Loucy (cell line): ENCODE measurements around the gene PDCL3.

Source experiments
- EZH2phosphoT487 ChIP-seq: fragments of 200-600 bp; IDR thresholded peaks from 2 replicates; pipeline ENCODE4 v1.6.1; 2018; ENCODE audit warnings: antibody characterized with exemption, mild to moderate bottlenecking, moderate library complexity, borderline replicate concordance
- TF ChIP-seq, protein P1 (sequence below): fragments of 200-600 bp; sonication (generic); conservative IDR thresholded peaks from 2 replicates; pipeline ENCODE4 v1.5.1; 2014; ENCODE audit warnings: mild to moderate bottlenecking, antibody characterized with exemption, low read length

DNA sequence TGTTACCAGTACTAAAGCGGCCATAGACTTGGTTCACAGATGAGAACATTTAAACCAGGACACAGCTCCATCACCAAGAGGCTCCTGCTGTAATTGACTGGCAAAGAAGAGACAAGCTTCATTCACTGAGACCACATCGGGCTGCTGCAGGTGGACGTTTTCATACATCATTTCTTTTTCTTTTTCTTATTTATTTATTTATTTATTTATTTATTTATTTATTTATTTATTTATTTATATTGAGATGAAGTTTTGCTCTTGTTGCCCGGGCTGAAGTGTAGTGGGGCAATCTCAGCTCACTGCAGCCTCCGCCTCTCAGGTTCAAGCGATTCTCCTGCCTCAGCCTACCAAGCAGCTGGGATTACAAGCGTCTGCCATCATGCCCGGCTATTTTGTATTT is 33.6 kb upstream of the PDCL3 start:
- TF ChIP-seq, protein P1, sequence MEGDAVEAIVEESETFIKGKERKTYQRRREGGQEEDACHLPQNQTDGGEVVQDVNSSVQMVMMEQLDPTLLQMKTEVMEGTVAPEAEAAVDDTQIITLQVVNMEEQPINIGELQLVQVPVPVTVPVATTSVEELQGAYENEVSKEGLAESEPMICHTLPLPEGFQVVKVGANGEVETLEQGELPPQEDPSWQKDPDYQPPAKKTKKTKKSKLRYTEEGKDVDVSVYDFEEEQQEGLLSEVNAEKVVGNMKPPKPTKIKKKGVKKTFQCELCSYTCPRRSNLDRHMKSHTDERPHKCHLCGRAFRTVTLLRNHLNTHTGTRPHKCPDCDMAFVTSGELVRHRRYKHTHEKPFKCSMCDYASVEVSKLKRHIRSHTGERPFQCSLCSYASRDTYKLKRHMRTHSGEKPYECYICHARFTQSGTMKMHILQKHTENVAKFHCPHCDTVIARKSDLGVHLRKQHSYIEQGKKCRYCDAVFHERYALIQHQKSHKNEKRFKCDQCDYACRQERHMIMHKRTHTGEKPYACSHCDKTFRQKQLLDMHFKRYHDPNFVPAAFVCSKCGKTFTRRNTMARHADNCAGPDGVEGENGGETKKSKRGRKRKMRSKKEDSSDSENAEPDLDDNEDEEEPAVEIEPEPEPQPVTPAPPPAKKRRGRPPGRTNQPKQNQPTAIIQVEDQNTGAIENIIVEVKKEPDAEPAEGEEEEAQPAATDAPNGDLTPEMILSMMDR: no peak
- TF ChIP-seq EZH2phosphoT487: no peak
